ENCODE measurements around the gene LMNTD2.

LMNTD2 gene

DNA sequence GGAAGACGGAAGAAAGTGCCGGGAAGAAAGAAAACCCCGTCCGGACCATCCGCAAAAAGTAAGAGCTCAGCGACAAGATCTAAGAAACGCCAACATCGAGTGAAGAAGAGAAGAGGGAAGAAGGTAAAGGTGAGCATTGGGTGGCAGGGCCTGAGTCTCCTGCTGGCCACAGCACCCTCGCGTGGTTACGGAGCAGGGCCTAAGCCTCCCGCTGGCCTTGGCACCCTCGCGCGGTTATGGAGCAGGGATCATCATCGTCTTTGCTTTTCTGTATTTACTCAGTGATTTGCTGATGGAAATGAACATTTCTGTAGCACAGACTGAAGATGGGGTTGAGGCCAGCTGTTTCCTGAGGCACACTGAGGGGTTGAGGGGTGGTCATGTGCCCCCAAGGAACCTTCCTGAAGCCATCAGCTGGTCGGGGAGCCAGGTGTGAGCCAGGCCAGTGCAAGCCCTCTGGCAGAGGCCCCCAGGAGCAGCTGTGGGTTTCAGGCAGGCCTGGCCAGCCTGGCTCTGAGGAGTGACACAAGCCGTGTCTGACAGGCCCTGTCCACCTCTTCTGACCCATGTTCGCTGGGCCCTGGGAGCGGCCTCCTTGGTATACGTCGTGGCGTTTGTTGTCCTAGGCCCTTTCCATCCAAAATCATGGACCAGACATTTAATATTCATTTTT, 41.2 kb upstream of the LMNTD2 start:
- Histone ChIP-seq H3K9me3 (ENCODE audit: control insufficient read depth in 5 of 5, low read length in 5 of 5) (no peaks in the 10 kb centered on the region), H3K36me3 (ENCODE audit: control insufficient read depth in 5 of 5, insufficient read depth in 5 of 5, low read length in 5 of 5) (peaks cover 0 to 92% (median 85%) of the 10 kb centered on the region in 5 donors), H3K9ac (ENCODE audit: low read length in 5 of 5) (no peak overlapping the region), H3K27ac (ENCODE audit: low read depth, low read length) (no peak overlapping the region), H3K27me3 (ENCODE audit: control insufficient read depth in 5 of 5, insufficient read depth in 4 of 5, low read length in 5 of 5) (no peaks in the 10 kb centered on the region), H3K4me3 (ENCODE audit: low read depth in 1 of 5, low read length in 5 of 5) (no peak overlapping the region), H3K4me1 (ENCODE audit: control insufficient read depth in 5 of 5, insufficient read depth in 5 of 5, low read length in 5 of 5) (no peaks in the 10 kb centered on the region)

- peaks cover 0 to 92% (median 84%) of the 10 kb centered on the region in 5 donors for H3K36me3 ChIP-seq (ENCODE audit: control insufficient read depth in 5 of 5, insufficient read depth in 5 of 5, low read length in 5 of 5)
Observed at GRCh38 chr11:598005-598680, 37.6 kb upstream of the LMNTD2 start.

GRCh38 chr11:597166-597725, 36.7 kb upstream of the LMNTD2 start:
- H3K27ac ChIP-seq (ENCODE audit: low read depth, low read length): no peak overlapping the region
- H3K4me3 ChIP-seq (ENCODE audit: low read depth in 1 of 5, low read length in 5 of 5): no peak overlapping the region
- peaks cover 0 to 92% (median 86%) of the 10 kb centered on the region in 5 donors for H3K36me3 ChIP-seq (ENCODE audit: control insufficient read depth in 5 of 5, insufficient read depth in 5 of 5, low read length in 5 of 5)

More at GRCh38 chr11:598005-598680, 37.6 kb upstream of the LMNTD2 start:
- H3K4me3 ChIP-seq (ENCODE audit: low read depth in 1 of 5, low read length in 5 of 5): no peak overlapping the region
- H3K4me1 ChIP-seq (ENCODE audit: control insufficient read depth in 5 of 5, insufficient read depth in 5 of 5, low read length in 5 of 5): no peaks in the 10 kb centered on the region
- H3K27me3 ChIP-seq (ENCODE audit: control insufficient read depth in 5 of 5, insufficient read depth in 4 of 5, low read length in 5 of 5): no peaks in the 10 kb centered on the region
- no peak overlapping the region for H3K27ac ChIP-seq (ENCODE audit: low read depth, low read length)
- H3K9ac ChIP-seq (ENCODE audit: low read length in 5 of 5): no peak overlapping the region
- no peaks in the 10 kb centered on the region for H3K9me3 ChIP-seq (ENCODE audit: control insufficient read depth in 5 of 5, low read length in 5 of 5)

GRCh38 chr11:596374-596773, 35.8 kb upstream of the LMNTD2 start:
- H3K9ac ChIP-seq (ENCODE audit: low read length in 5 of 5): no peak overlapping the region
- no peak overlapping the region for H3K4me3 ChIP-seq (ENCODE audit: low read depth in 1 of 5, low read length in 5 of 5)
- H3K27ac ChIP-seq (ENCODE audit: low read depth, low read length): no peak overlapping the region
- H3K36me3 ChIP-seq (ENCODE audit: control insufficient read depth in 5 of 5, insufficient read depth in 5 of 5, low read length in 5 of 5): peaks cover 0 to 91% (median 83%) of the 10 kb centered on the region in 5 donors
- no peaks in the 10 kb centered on the region for H3K4me1 ChIP-seq (ENCODE audit: control insufficient read depth in 5 of 5, insufficient read depth in 5 of 5, low read length in 5 of 5)
- no peaks in the 10 kb centered on the region for H3K9me3 ChIP-seq (ENCODE audit: control insufficient read depth in 5 of 5, low read length in 5 of 5)
- H3K27me3 ChIP-seq (ENCODE audit: control insufficient read depth in 5 of 5, insufficient read depth in 4 of 5, low read length in 5 of 5): no peaks in the 10 kb centered on the region

More at GRCh38 chr11:597166-597725, 36.7 kb upstream of the LMNTD2 start:
- Histone ChIP-seq H3K9me3 (ENCODE audit: control insufficient read depth in 5 of 5, low read length in 5 of 5) (no peaks in the 10 kb centered on the region), H3K27me3 (ENCODE audit: control insufficient read depth in 5 of 5, insufficient read depth in 4 of 5, low read length in 5 of 5) (no peaks in the 10 kb centered on the region), H3K4me1 (ENCODE audit: control insufficient read depth in 5 of 5, insufficient read depth in 5 of 5, low read length in 5 of 5) (no peaks in the 10 kb centered on the region), H3K9ac (ENCODE audit: low read length in 5 of 5) (no peak overlapping the region)

DNA sequence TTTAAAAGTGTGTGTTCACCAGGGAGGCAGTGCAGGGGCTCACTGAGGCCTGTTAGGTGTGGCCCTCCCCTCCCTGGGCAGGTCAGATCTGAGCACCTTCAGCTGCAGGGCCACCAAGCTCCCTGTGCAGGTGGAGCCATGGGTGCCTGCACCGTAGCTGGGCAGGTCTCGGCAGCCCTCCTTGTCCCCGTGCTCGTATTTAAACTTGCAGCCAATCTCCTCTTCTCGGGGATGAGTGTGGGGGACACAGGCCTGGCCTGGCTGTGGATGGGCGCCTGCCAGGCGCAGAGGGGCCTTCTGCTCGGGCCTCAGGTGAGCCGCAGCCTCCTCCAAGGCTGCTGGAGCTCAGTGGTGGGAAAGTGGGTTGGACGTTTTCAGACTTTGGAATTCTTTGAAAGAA, 34.9 kb upstream of the LMNTD2 start:
- Histone ChIP-seq H3K9ac (ENCODE audit: low read length in 5 of 5) (no peak overlapping the region), H3K27me3 (ENCODE audit: control insufficient read depth in 5 of 5, insufficient read depth in 4 of 5, low read length in 5 of 5) (no peaks in the 10 kb centered on the region), H3K4me1 (ENCODE audit: control insufficient read depth in 5 of 5, insufficient read depth in 5 of 5, low read length in 5 of 5) (no peaks in the 10 kb centered on the region), H3K9me3 (ENCODE audit: control insufficient read depth in 5 of 5, low read length in 5 of 5) (no peaks in the 10 kb centered on the region), H3K27ac (ENCODE audit: low read depth, low read length) (no peak overlapping the region), H3K4me3 (ENCODE audit: low read depth in 1 of 5, low read length in 5 of 5) (no peak overlapping the region), H3K36me3 (ENCODE audit: control insufficient read depth in 5 of 5, insufficient read depth in 5 of 5, low read length in 5 of 5) (peaks cover 0 to 94% (median 85%) of the 10 kb centered on the region in 5 donors)

- Histone ChIP-seq H3K36me3 (ENCODE audit: control insufficient read depth in 5 of 5, insufficient read depth in 5 of 5, low read length in 5 of 5) (peaks cover 0 to 93% (median 85%) of the 10 kb centered on the region in 5 donors), H3K27me3 (ENCODE audit: control insufficient read depth in 5 of 5, insufficient read depth in 4 of 5, low read length in 5 of 5) (no peaks in the 10 kb centered on the region), H3K4me1 (ENCODE audit: control insufficient read depth in 5 of 5, insufficient read depth in 5 of 5, low read length in 5 of 5) (no peaks in the 10 kb centered on the region), H3K4me3 (ENCODE audit: low read depth in 1 of 5, low read length in 5 of 5) (no peak overlapping the region), H3K27ac (ENCODE audit: low read depth, low read length) (no peak overlapping the region), H3K9ac (ENCODE audit: low read length in 5 of 5) (no peak overlapping the region), H3K9me3 (ENCODE audit: control insufficient read depth in 5 of 5, low read length in 5 of 5) (no peaks in the 10 kb centered on the region)
Observed at GRCh38 chr11:593347-593746, 32.8 kb upstream of the LMNTD2 start.

- peaks cover 0 to 2% (median 0%) of the 10 kb centered on the region in 5 donors for H3K4me1 ChIP-seq (ENCODE audit: control insufficient read depth in 5 of 5, insufficient read depth in 5 of 5, low read length in 5 of 5)
- no peak overlapping the region for H3K27ac ChIP-seq (ENCODE audit: low read depth, low read length)
- H3K36me3 ChIP-seq (ENCODE audit: control insufficient read depth in 5 of 5, insufficient read depth in 5 of 5, low read length in 5 of 5): peaks cover 0 to 93% (median 82%) of the 10 kb centered on the region in 5 donors
- no peaks in the 10 kb centered on the region for H3K9me3 ChIP-seq (ENCODE audit: control insufficient read depth in 5 of 5, low read length in 5 of 5)
- H3K9ac ChIP-seq (ENCODE audit: low read length in 5 of 5): no peak overlapping the region
- H3K4me3 ChIP-seq (ENCODE audit: low read depth in 1 of 5, low read length in 5 of 5): no peak overlapping the region
- no peaks in the 10 kb centered on the region for H3K27me3 ChIP-seq (ENCODE audit: control insufficient read depth in 5 of 5, insufficient read depth in 4 of 5, low read length in 5 of 5)
Observed at GRCh38 chr11:592918-593317, 32.4 kb upstream of the LMNTD2 start.

- Histone ChIP-seq H3K27me3 (ENCODE audit: control insufficient read depth in 5 of 5, insufficient read depth in 4 of 5, low read length in 5 of 5) (no peaks in the 10 kb centered on the region), H3K27ac (ENCODE audit: low read depth, low read length) (no peak overlapping the region), H3K9ac (ENCODE audit: low read length in 5 of 5) (no peak overlapping the region), H3K4me3 (ENCODE audit: low read depth in 1 of 5, low read length in 5 of 5) (no peak overlapping the region), H3K36me3 (ENCODE audit: control insufficient read depth in 5 of 5, insufficient read depth in 5 of 5, low read length in 5 of 5) (peaks cover 0 to 93% (median 82%) of the 10 kb centered on the region in 5 donors), H3K4me1 (ENCODE audit: control insufficient read depth in 5 of 5, insufficient read depth in 5 of 5, low read length in 5 of 5) (peaks cover 0 to 5% (median 0%) of the 10 kb centered on the region in 5 donors), H3K9me3 (ENCODE audit: control insufficient read depth in 5 of 5, low read length in 5 of 5) (no peaks in the 10 kb centered on the region)
Observed at GRCh38 chr11:592501-592900, 32.0 kb upstream of the LMNTD2 start.

DNA sequence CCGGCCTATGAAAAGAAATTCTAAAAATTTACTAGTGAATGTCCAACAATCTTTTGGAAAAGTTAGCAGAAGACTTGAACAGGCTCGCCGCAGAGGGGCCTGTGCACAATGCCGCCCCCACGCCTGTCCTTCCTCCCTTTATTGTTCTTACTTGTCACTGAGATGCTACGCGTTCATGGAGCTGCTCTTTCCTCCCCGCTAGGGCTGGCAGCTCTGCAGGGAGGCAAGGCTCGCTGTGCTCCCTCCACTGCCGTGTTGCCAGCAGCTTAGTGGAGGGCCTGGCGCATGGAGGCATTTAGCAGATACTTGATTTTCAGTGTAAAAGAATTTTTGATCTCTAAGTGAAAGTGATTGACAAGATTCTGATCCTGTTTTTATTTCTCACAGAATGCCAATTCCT, 30.5 kb upstream of the LMNTD2 start:
- no peaks in the 10 kb centered on the region for H3K27me3 ChIP-seq (ENCODE audit: control insufficient read depth in 5 of 5, insufficient read depth in 4 of 5, low read length in 5 of 5)
- peaks cover 0 to 94% (median 82%) of the 10 kb centered on the region in 5 donors for H3K36me3 ChIP-seq (ENCODE audit: control insufficient read depth in 5 of 5, insufficient read depth in 5 of 5, low read length in 5 of 5)
- no peak overlapping the region for H3K9ac ChIP-seq (ENCODE audit: low read length in 5 of 5)
- H3K4me3 ChIP-seq (ENCODE audit: low read depth in 1 of 5, low read length in 5 of 5): no peak overlapping the region
- H3K27ac ChIP-seq (ENCODE audit: low read depth, low read length): no peak overlapping the region
- H3K9me3 ChIP-seq (ENCODE audit: control insufficient read depth in 5 of 5, low read length in 5 of 5): no peaks in the 10 kb centered on the region
- peaks cover 0 to 5% (median 0%) of the 10 kb centered on the region in 5 donors for H3K4me1 ChIP-seq (ENCODE audit: control insufficient read depth in 5 of 5, insufficient read depth in 5 of 5, low read length in 5 of 5)

DNA sequence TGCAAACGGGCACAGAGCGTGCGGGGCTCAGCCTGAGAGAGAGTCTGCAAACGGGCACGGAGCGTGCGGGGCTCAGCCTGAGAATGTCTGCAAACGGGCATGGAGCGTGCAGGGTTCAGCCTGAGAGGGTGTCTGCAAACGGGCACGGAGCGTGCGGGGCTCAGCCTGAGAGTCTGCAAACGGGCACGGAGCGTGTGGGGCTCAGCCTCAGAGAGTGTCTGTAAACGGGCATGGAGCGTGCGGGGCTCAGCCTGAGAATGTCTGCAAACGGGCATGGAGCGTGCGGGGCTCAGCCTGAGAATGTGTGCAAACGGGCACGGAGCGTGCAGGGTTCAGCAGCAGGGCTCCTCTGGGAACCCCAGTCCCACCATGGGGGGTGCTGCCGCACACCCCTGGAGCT, 29.3 kb upstream of the LMNTD2 start:
- Histone ChIP-seq H3K36me3 (ENCODE audit: control insufficient read depth in 5 of 5, insufficient read depth in 5 of 5, low read length in 5 of 5) (peaks cover 0 to 88% (median 71%) of the 10 kb centered on the region in 5 donors), H3K9me3 (ENCODE audit: control insufficient read depth in 5 of 5, low read length in 5 of 5) (no peaks in the 10 kb centered on the region), H3K27me3 (ENCODE audit: control insufficient read depth in 5 of 5, insufficient read depth in 4 of 5, low read length in 5 of 5) (no peaks in the 10 kb centered on the region), H3K27ac (ENCODE audit: low read depth, low read length) (no peak overlapping the region), H3K4me3 (ENCODE audit: low read depth in 1 of 5, low read length in 5 of 5) (no peak overlapping the region), H3K4me1 (ENCODE audit: control insufficient read depth in 5 of 5, insufficient read depth in 5 of 5, low read length in 5 of 5) (peaks cover 0 to 5% (median 0%) of the 10 kb centered on the region in 5 donors), H3K9ac (ENCODE audit: low read length in 5 of 5) (no peak overlapping the region)
